ENCODE results near the gene GPR18.

DNA sequence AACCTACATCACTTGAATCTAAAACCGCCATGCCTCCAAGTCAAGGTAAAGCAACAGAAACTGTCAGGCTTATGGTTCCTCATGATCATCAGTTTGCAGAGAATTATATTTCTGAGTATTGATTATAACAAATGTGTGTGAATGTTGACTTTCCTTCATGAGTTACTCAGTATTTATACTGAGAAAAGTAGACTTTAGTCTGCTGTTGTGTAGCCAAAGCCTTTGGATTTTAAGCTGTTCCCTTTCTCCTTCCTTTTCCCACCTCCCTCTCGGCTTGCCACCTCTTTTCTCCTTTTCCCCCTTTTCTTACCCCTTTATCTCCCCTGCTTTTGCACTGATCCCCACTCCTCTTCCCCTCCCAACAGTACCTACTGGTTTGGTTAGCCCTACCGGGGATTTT lies 20.7 kb upstream of the GPR18 start:
- TF ChIP-seq CTCF (conservative IDR thresholded peaks at IDR 0.05; ENCODE audit: low read length) (no peak), EZH2phosphoT487 (IDR thresholded peaks at IDR 0.05; ENCODE audit: borderline replicate concordance, low read depth, low read length) (no peak)

Measured in OCI-LY7 (cell line).